Choroid plexus epithelial cell (primary cell): Measurements from ENCODE around the gene FEM1A.
"Not testable (repeated sequence)": the region's sequence is repeated elsewhere in the genome, so short reads cannot be mapped to it uniquely, and the experiment has no call there.

ENCODE experiments used
- DNase-seq: peaks from one replicate; pipeline ENCODE4 v3.0.0-alpha.2; 2010; ENCODE audit warnings: low read depth
- H3K4me3 ChIP-seq: 2 replicates; pipeline ENCODE4 v1.5.1; 2011; ENCODE audit warnings: low read depth, mild to moderate bottlenecking, control low read depth, low read length, moderate library complexity
- TF ChIP-seq, protein P1 (sequence below): conservative IDR thresholded peaks from 2 replicates; pipeline ENCODE4 v1.5.1; 2011; ENCODE audit warnings: low read depth, mild to moderate bottlenecking, control low read depth, inconsistent platforms, low read length, moderate library complexity

The FEM1A gene

DNA sequence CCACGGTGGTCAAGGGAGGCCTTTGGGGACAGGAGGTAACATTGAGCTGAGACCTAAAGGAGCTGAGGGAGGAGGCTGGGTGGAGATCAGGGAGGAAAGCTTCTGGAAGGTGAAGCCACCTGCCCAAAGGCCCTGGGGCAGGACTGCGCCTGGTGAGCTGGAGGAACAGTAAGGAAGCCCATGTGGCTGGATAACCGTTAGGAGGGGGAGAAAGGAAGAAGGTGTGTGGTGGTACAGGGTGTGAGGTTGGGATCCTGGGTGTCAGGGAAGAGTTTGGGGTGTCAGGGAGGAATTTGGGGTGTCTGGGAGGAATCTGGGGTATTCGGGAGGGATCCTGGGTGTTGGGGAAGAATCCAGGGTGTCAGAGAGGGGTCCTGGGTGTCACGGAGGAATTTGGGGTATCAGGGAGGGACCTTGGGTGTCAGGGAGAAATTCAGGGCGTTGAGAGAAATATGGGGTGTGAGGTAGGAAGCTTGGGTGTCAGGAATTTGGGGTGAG lies 39.3 kb downstream of the FEM1A start:
- H3K4me3 ChIP-seq: peak overlapping the region; percentile 89
- TF ChIP-seq, protein P1, sequence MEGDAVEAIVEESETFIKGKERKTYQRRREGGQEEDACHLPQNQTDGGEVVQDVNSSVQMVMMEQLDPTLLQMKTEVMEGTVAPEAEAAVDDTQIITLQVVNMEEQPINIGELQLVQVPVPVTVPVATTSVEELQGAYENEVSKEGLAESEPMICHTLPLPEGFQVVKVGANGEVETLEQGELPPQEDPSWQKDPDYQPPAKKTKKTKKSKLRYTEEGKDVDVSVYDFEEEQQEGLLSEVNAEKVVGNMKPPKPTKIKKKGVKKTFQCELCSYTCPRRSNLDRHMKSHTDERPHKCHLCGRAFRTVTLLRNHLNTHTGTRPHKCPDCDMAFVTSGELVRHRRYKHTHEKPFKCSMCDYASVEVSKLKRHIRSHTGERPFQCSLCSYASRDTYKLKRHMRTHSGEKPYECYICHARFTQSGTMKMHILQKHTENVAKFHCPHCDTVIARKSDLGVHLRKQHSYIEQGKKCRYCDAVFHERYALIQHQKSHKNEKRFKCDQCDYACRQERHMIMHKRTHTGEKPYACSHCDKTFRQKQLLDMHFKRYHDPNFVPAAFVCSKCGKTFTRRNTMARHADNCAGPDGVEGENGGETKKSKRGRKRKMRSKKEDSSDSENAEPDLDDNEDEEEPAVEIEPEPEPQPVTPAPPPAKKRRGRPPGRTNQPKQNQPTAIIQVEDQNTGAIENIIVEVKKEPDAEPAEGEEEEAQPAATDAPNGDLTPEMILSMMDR: no peak
- DNase-seq: no peak

DNA sequence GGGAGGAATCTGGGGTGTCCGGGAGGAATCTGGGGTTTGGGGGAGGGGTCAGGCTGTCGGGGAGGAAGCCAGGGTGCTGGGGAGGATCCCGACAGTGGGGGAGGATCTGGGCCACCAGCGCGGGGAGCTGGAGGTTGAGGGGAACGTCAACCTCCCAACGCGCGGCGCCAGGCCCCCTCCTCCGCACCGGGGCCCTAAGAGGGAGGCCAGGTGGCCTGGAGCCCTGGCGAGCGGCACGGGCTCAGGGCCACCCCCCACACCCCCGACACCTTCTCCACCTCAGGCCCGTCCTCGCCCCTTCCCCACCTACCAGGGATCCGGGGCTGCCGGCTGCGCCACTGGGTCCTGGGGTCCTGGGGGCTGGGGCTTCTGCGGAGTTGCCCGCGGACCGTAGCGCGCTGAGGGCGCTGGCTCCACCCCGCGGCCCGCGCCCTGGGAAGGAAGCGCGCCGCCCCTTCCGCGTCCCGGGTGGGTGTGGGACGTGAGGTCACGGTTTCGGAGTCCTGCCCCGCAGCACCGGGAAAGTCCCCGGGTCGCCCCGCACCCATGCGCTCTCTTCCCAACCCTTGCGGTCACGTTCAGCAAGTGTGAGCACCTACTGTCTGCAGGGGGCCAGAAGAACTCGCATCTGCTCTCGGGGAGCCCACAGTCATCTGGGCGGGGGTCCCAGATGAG lies 39.9 kb downstream of the FEM1A start, which contains the start of gene TICAM1:
TICAM1 (minus strand) TSS at position 409 of the 675 bp plus-strand sequence. CDS start 13,335 bp downstream, outside the sequence.
- H3K4me3 ChIP-seq: peak within 1 kb of the TSS; percentile 89
- DNase-seq: peak; percentile 56
- TF ChIP-seq, protein P1: no peak

DNA sequence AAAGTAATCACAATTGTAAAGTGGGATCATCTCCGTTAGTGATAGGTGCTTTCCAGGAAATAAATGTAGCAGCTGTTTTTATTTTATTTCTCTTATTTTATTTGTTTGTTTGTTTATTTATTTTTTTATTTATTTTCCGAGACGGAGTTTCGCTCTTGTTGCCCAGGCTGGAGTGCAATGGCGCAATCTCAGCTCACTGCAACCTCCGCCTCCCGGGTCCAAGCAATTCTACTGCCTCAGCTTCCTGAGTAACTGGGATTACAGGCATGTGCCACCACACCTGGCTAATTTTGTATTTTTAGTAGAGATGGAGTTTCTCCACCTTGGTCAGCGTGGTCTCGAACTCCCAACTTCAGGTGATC lies 40.4 kb downstream of the FEM1A start:
- not testable (repeated sequence) for DNase-seq
- peak overlapping the region; percentile 89 for H3K4me3 ChIP-seq

DNA sequence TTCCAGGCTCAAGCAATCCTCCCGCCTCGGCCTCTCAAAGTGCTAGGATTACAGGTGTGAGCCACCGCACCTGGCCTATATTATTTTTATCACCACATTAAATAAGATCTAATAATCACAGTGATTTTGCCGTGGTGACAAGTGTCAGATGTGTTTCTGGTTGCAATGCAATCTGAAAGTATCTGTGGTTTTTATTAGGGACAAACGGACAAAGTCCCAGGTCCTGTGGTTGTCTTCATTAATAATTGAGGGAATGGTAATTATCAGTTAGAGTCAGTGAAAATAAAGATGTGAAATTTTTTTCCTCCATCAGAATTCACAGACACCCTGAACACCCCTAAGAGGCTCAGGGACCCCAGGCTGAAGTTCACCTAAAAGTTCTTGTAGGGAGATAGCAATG lies 41.2 kb downstream of the FEM1A start:
- H3K4me3 ChIP-seq: no peak overlapping the region
- no peak for DNase-seq
- TF ChIP-seq, protein P1: no peak

DNA sequence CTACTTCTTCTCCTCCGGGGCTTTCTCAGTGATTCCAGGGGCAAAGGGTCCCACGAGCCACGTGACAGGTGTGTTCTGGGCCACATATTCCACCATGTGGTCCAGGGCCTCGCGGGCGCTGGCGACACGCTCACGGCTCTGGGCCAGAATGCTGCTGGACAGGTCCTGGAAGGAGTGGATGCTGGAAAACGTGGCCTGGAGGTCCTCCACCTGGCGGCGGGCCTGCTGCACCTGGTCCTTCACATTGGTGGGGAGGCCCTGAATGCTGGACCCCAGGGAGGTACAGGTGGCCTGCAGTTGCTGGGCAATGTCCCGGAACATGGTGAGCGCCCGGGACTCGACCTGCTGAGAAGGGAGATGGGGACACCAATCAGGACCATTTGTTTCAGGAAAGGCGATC lies 47.7 kb downstream of the FEM1A start:
- TF ChIP-seq, protein P1: no peak
- DNase-seq: no peak
- no peak overlapping the region for H3K4me3 ChIP-seq

DNA sequence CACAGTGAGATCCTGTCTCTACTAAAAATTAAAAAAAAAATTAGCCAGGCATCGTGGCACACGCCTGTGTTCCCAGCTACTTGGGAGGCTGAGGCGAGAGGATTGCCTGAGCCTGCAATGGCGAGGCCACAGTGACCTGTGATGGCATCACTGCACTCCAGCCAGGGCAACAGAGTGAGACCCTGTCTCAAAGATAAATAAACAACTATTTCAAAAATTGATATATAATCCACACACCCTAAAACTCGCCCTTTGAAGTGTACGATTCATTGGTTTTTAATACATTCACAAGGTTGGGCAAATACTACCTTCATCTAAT lies 52.1 kb downstream of the FEM1A start:
- no peak overlapping the region for H3K4me3 ChIP-seq
- DNase-seq: no peak
- TF ChIP-seq, protein P1: no peak

DNA sequence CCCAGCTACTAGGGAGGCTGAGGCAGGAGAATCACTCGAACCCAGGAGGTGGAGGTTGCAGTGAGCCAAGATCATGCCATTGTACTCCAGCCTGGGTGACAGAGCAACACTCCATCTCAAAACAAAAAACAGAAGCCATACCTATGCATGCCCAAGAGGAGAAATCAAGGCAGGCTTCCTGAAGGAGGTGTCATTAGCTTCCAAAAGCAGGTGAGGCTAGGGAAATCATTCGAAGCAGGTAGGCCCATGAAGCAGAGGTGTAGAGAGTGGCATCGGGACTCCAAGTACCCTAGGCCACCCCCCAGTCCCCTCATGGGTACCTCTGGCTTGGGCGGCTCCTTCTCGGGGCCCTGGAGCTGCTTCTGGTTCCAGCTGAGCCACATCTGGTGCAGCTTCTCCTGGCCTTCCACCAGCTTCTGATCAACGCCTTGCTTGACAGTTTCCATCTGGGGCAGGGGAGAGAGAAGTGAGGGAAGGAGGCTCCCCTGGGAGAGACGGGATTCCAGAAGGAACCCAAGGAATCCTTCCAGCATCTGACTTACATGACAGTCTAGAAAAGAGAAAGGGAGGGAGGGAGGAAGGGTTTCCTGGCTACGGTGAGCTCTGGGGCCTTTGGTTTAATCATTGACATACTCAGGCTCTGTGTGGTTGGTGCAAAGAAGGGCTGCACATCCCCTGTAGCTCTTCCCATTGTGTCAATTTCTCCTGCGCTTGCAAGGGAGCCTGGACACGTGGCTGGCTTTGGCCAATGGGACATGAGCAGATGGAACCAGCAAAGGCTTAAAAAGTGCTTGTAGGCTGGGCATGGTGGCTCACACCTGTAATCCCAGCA lies 53.0 kb downstream of the FEM1A start:
- H3K4me3 ChIP-seq: no peak overlapping the region
- peak; percentile 46 for DNase-seq
- TF ChIP-seq, protein P1: no peak

DNA sequence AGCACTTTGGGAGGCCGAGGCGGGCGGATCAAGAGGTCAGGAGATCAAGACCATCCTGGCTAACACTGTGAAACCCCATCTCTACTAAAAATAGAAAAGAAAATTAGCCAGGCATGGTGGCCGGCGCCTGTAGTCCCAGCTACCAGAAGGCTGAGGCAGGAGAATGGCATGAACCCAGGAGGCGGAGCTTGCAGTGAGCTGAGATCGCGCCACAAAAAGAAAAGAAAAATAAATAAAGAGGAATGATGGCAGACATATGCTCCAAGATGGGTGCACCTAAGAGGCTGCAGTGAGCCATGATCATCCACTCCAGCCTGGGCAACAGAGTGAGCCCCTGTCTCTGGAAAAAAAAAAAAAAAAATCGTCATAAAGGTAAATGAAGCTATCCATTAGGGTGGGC lies 54.4 kb downstream of the FEM1A start:
- peak; percentile 55 for DNase-seq

More for the DNA sequence above, 54.4 kb downstream of the FEM1A start:
- not testable (repeated sequence) for H3K4me3 ChIP-seq
